K562 (cell line): ENCODE results near the gene CRIM1. TPM values are rescaled to one million over a fixed set of nuclear protein-coding genes. Genes with fewer than 3 reads are reported as not detected.

ENCODE experiments used
- ATAC-seq: fragments of 200-7000 bp; cut with Tn5 transposase; 3 replicates; pipeline ENCODE4 v1.9.1; 2020; ENCODE audit warnings: moderate library complexity
- BruUV-seq: library from RNA; stranded (reverse); fragments of 400-500 nt; replicated peaks from 2 replicates; lab custom pipeline; 2021; lab: Mats Ljungman, UMichigan
- CTCF ChIA-PET: fragments of 300-600 bp; formaldehyde crosslinking; extraction: SDS; loops from one replicate; lab custom pipeline; 2021; ENCODE audit warnings: low intra/inter-chr PET ratio; lab: Yijun Ruan, JAX
- POLR2A ChIA-PET: fragments of 300-600, 350-650 bp; sonication (Branson Sonifier 250); formaldehyde crosslinking; extraction: SDS; loops from one replicate; lab custom pipeline; 2021; ENCODE audit warnings: antibody characterized with exemption, inconsistent platforms; lab: Yijun Ruan, JAX
- DNase-seq, 4 experiments: peaks; one replicate each; pipeline versions ENCODE4 v3.0.0 to v3.0.0-alpha.2; 2011 to 2018; ENCODE audit warnings: low spot score in 3 of 4, mixed read lengths in 3 of 4; ENCODE audit errors: extremely low read depth in 1 of 4
- FAIRE-seq: peaks from 2 replicates; lab custom pipeline; 2011; peaks lifted over from hg19 to GRCh38; lab: Jason Lieb, UNC
- H2AFZ ChIP-seq: 2 replicates; pipeline ENCODE4 v1.6.0; 2011; ENCODE audit warnings: low read depth, low read length, control low read depth, inconsistent platforms
- H3K27ac ChIP-seq: fragments of 200-600 bp; 3 replicates; pipeline ENCODE4 v1.8.0; 2011; ENCODE audit warnings: low read depth, mild to moderate bottlenecking, control low read depth, inconsistent platforms, low read length, moderate library complexity, mixed read lengths; ENCODE audit errors: extremely low read depth
- H3K27me3 ChIP-seq, 2 experiments: fragments of 300-600 bp in 1 of 2; 2 replicates in 1 of 2; 3 replicates in 1 of 2; pipeline versions ENCODE4 v1.6.0 to v1.8.0; 2011; ENCODE audit warnings: inconsistent platforms in 2 of 2, low read length in 2 of 2, mild to moderate bottlenecking in 1 of 2, mixed read lengths in 1 of 2, moderate library complexity in 1 of 2; ENCODE audit not compliant: control insufficient read depth in 2 of 2, insufficient read depth in 2 of 2
- H3K36me3 ChIP-seq: fragments of 300-600 bp; 3 replicates; pipeline ENCODE4 v1.8.0; 2011; ENCODE audit warnings: mild to moderate bottlenecking, low read length, inconsistent platforms; ENCODE audit not compliant: control insufficient read depth, insufficient read depth
- H3K4me1 ChIP-seq, 2 experiments: fragments of 200-600 bp in 1 of 2; replicated peaks in 1 of 2; 2 replicates in 1 of 2; 3 replicates in 1 of 2; pipeline versions ENCODE4 v1.5.1 to v1.8.0; 2011; ENCODE audit warnings: inconsistent platforms in 2 of 2, low read length in 2 of 2, mild to moderate bottlenecking in 1 of 2, mixed read lengths in 1 of 2, moderate library complexity in 1 of 2; ENCODE audit not compliant: control insufficient read depth in 2 of 2, insufficient read depth in 2 of 2
- H3K4me2 ChIP-seq: 2 replicates; pipeline ENCODE4 v1.6.1; 2011; ENCODE audit warnings: low read length, control low read depth, inconsistent platforms, mixed read lengths; ENCODE audit not compliant: insufficient read depth
- H3K4me3 ChIP-seq: fragments of 200-600 bp; sonication (generic), shearing (Covaris generic); 2 replicates; pipeline ENCODE4 v1.5.1; 2016; ENCODE audit warnings: control low read depth, inconsistent platforms
- H3K79me2 ChIP-seq: fragments of 200-600 bp; 3 replicates; pipeline ENCODE4 v1.8.0; 2011; ENCODE audit warnings: low read length, inconsistent platforms; ENCODE audit not compliant: control insufficient read depth, insufficient read depth
- H3K9ac ChIP-seq, 2 experiments: 2 replicates each; pipeline versions ENCODE4 v1.6.0 to v1.6.1; 2011; ENCODE audit warnings: low read depth in 2 of 2, low read length in 2 of 2, control low read depth in 1 of 2, inconsistent platforms in 1 of 2, mild to moderate bottlenecking in 1 of 2, mixed read lengths in 1 of 2; ENCODE audit not compliant: insufficient read depth in 1 of 2
- H3K9me1 ChIP-seq: one replicate; pipeline ENCODE4 v1.6.0; 2011; ENCODE audit warnings: inconsistent platforms, mild to moderate bottlenecking, low read length, moderate library complexity; ENCODE audit not compliant: control insufficient read depth, insufficient read depth
- H3K9me3 ChIP-seq: replicated peaks from 2 replicates; pipeline ENCODE4 v1.5.1; 2011; ENCODE audit warnings: low read depth, low read length, inconsistent platforms; ENCODE audit not compliant: control insufficient read depth, insufficient read depth
- H4K20me1 ChIP-seq: replicated peaks from 2 replicates; pipeline ENCODE4 v1.6.1; 2011; ENCODE audit warnings: low read length, inconsistent platforms, mixed read lengths; ENCODE audit not compliant: control insufficient read depth, insufficient read depth
- BRF1 ChIP-seq: IDR thresholded peaks from 3 replicates; pipeline ENCODE4 v1.6.1; 2011; ENCODE audit warnings: borderline replicate concordance, mild to moderate bottlenecking; ENCODE audit not compliant: insufficient read length; ENCODE audit errors: extremely low read depth
- CBFA2T2 ChIP-seq: fragments of 450-650 bp; conservative IDR thresholded peaks from 2 replicates; pipeline ENCODE4 v1.6.1; 2017; ENCODE audit warnings: mild to moderate bottlenecking
- CBX2 ChIP-seq: fragments of 200-600 bp; sonication (generic); IDR thresholded peaks from one replicate; pipeline ENCODE4 v1.6.1; 2012; ENCODE audit warnings: mild to moderate bottlenecking, low read length, inconsistent platforms; ENCODE audit not compliant: insufficient read depth, poor library complexity, severe bottlenecking
- EGR1 ChIP-seq: fragments of 450-650 bp; conservative IDR thresholded peaks from 2 replicates; pipeline ENCODE4 v1.6.1; 2017; ENCODE audit warnings: mild to moderate bottlenecking
- EHMT2 ChIP-seq: fragments of 450-650 bp; IDR thresholded peaks from 2 replicates; pipeline ENCODE4 v1.6.1; 2018; ENCODE audit warnings: antibody characterized with exemption
- ESRRA ChIP-seq: fragments of 450-650 bp; IDR thresholded peaks from 2 replicates; pipeline ENCODE4 v1.6.1; 2014; ENCODE audit warnings: low read depth, mild to moderate bottlenecking, moderate library complexity, borderline replicate concordance
- NR4A1 ChIP-seq, 2 experiments: fragments of 250-450 bp in 1 of 2; fragments of 450-650 bp in 1 of 2; sonication (Bioruptor Pico) in 1 of 2; IDR thresholded peaks; 2 replicates each; pipeline versions ENCODE4 v1.4.0 to v1.6.1; 2016 to 2020; ENCODE audit warnings: mild to moderate bottlenecking in 2 of 2, missing compliant biosample characterization in 1 of 2, missing genetic modification characterization in 1 of 2, moderate library complexity in 1 of 2
- POLR2H ChIP-seq: IDR thresholded peaks from 2 replicates; pipeline ENCODE4 v1.6.1; 2016; ENCODE audit warnings: missing genetic modification characterization, low read depth, mild to moderate bottlenecking, control low read depth, missing compliant biosample characterization, moderate library complexity
- RHOXF2B ChIP-seq: fragments of 250-450 bp; sonication (Bioruptor Pico); conservative IDR thresholded peaks from 2 replicates; pipeline ENCODE4 v1.5.1; 2021
- SETDB1 ChIP-seq: IDR thresholded peaks from one replicate; pipeline ENCODE4 v1.6.1; 2012; ENCODE audit warnings: low read length, control low read depth, inconsistent platforms
- TAF7 ChIP-seq: fragments of 450-650 bp; IDR thresholded peaks from 2 replicates; pipeline ENCODE4 v1.6.1; 2016; ENCODE audit warnings: missing genetic modification characterization, missing compliant biosample characterization
- TFAM ChIP-seq: fragments of 250-450 bp; sonication (Bioruptor Pico); conservative IDR thresholded peaks from 2 replicates; pipeline ENCODE4 v1.5.0; 2021; ENCODE audit warnings: mild to moderate bottlenecking, moderate library complexity
- ZNF668 ChIP-seq: fragments of 250-450 bp; sonication (Bioruptor Pico); IDR thresholded peaks from 2 replicates; pipeline ENCODE4 v1.8.0; 2022; ENCODE audit warnings: mild to moderate bottlenecking, inconsistent platforms
- WGBS: fragments of 100-300 bp; shearing (Covaris generic); methylation state at CpG from one replicate; pipeline ENCODE4 v1.1.6; 2016; ENCODE audit warnings: low coverage, mixed read lengths; ENCODE audit not compliant: insufficient coverage; ENCODE audit errors: missing lambda C conversion rate; 5-methylcytosine and 5-hydroxymethylcytosine counted together
- in situ Hi-C: fragments of 300-500 bp; cut with MboI; formaldehyde crosslinking; loops from 4 replicates; pipeline ENCODE4 v1.15.0; 2018; ENCODE audit warnings: inconsistent platforms, mixed read lengths
- intact Hi-C: fragments of 100-400 bp; cut with micrococcal nuclease; formaldehyde crosslinking; loops from 2 replicates; pipeline ENCODE4 v1.14.2; 2022
- polyA plus RNA-seq, 8 experiments: library from polyadenylated mRNA; depleted of rRNA in 4 of 8; stranded (reverse) in 5 of 8; unstranded in 3 of 8; fragments of >200 nt; fragmentation: Nextera tagmentation in 2 of 8; fragmentation: Illumina TruSeq in 1 of 8; extraction: Ambion mirVana in 2 of 8; extraction: Trizol in 1 of 8; gene quantifications; 2 replicates each; pipeline versions ENCODE4 v1.2.1 to v1.2.3, GENCODE V29; 2011 to 2014; ENCODE audit warnings: inconsistent platforms in 1 of 8, missing spikeins in 1 of 8
- total RNA-seq, 7 experiments: library from RNA; depleted of rRNA in 6 of 7; stranded (reverse); fragments of >200 nt in 6 of 7; fragmentation: Illumina TruSeq in 2 of 7; extraction: Trizol in 2 of 7; gene quantifications; 2 replicates each; pipeline versions ENCODE4 v1.2.1 to v1.2.3, GENCODE V29; 2011 to 2021; ENCODE audit warnings: low replicate concordance in 1 of 7
- TF ChIP-seq, protein P1 (sequence below), 2 experiments: fragments of 450-650 bp; IDR thresholded peaks; 2 replicates each; pipeline ENCODE4 v1.6.1; 2016
- TF ChIP-seq, protein P2 (sequence below): fragments of 200-800 bp; sonication (Bioruptor generic); IDR thresholded peaks from 2 replicates; pipeline ENCODE4 v1.6.1; 2016; ENCODE audit warnings: missing genetic modification characterization, missing compliant biosample characterization
- TF ChIP-seq, protein P3 (sequence below): sonication (generic); formaldehyde crosslinking; IDR thresholded peaks from 2 replicates; pipeline ENCODE4 v1.5.0; 2020; ENCODE audit warnings: missing genetic modification reagents

The CRIM1 gene
- total and polyA plus RNA-seq, 9 of the 15 experiments (the other 6 are each of a cell fraction or from before 2014, with no cell fraction given) = 0.01 to 0.36 (median 0.06) TPM; not detected in 1

DNA sequence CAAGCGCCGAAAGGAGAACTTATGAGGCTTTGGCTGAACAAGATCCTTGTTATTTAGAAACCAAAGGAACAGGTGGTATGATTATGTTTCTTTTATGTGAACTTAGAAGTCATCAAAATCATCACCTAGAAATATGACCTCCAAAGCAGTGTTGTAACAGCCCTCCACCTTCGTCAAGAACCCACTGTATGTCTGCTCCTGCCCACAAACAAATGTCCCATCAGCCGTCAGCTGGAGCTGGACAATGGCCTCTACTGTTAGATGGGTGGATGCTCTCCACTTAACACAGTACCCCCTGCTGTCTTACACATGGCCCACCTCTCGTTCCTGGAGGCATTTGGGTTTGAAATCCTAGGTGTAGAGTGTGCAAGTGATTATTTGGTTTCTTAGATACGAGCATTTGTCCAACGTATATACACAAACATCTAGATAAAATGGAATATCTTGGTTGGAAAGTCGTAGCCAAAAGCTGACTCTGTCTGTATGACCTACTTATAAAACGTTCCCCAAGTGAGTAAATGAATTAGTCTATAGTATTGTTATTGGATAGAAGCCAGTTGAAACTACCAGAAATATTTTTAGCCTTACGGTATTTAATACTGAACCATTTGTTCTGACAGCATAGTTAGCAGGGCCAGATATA lies 113.0 kb downstream of the CRIM1 start:
- no peak overlapping the region for H3K27ac ChIP-seq
- no peaks in the 10 kb centered on the region for H3K9me3 ChIP-seq
- H2AFZ ChIP-seq = no peak overlapping the region
- H3K9ac ChIP-seq = no peak overlapping the region
- CTCF ChIA-PET = no interaction called here
- no peaks in the 10 kb centered on the region for H3K4me1 ChIP-seq
- H3K9me1 ChIP-seq = no peaks in the 10 kb centered on the region
- ATAC-seq = no peak
- DNase-seq = no peak
- H3K4me2 ChIP-seq = no peak overlapping the region
- H3K4me3 ChIP-seq = no peak overlapping the region
- no peaks in the 10 kb centered on the region for H4K20me1 ChIP-seq
- in situ Hi-C loops = no loop called here
- intact Hi-C loops = no loop called here
- 3% methylated on average over 10 of the region's 10 CpGs for WGBS
- H3K79me2 ChIP-seq = no peaks in the 10 kb centered on the region
- H3K27me3 ChIP-seq = peaks cover 0 to 6% of the 10 kb centered on the region in 2 experiments; a peak in 2 of 5 replicates
- POLR2A ChIA-PET = no interaction called here
- no TSS peak for BruUV-seq
- FAIRE-seq = no peak
- no peaks in the 10 kb centered on the region for H3K36me3 ChIP-seq
- TF ChIP-seq RHOXF2B (CRISPR knock-in tag) = no peak
- no peak for TF ChIP-seq CBX2
- no peak for TF ChIP-seq EHMT2
- TF ChIP-seq POLR2H (tag) = no peak
- no peak for TF ChIP-seq TFAM (CRISPR knock-in tag)
- TF ChIP-seq, protein P1, sequence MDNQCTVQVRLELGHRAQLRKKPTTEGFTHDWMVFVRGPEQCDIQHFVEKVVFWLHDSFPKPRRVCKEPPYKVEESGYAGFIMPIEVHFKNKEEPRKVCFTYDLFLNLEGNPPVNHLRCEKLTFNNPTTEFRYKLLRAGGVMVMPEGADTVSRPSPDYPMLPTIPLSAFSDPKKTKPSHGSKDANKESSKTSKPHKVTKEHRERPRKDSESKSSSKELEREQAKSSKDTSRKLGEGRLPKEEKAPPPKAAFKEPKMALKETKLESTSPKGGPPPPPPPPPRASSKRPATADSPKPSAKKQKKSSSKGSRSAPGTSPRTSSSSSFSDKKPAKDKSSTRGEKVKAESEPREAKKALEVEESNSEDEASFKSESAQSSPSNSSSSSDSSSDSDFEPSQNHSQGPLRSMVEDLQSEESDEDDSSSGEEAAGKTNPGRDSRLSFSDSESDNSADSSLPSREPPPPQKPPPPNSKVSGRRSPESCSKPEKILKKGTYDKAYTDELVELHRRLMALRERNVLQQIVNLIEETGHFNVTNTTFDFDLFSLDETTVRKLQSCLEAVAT (IDR thresholded peaks at IDR 0.05) = no peak
- no peak for TF ChIP-seq CBFA2T2
- no peak for TF ChIP-seq SETDB1
- TF ChIP-seq, protein P2, sequence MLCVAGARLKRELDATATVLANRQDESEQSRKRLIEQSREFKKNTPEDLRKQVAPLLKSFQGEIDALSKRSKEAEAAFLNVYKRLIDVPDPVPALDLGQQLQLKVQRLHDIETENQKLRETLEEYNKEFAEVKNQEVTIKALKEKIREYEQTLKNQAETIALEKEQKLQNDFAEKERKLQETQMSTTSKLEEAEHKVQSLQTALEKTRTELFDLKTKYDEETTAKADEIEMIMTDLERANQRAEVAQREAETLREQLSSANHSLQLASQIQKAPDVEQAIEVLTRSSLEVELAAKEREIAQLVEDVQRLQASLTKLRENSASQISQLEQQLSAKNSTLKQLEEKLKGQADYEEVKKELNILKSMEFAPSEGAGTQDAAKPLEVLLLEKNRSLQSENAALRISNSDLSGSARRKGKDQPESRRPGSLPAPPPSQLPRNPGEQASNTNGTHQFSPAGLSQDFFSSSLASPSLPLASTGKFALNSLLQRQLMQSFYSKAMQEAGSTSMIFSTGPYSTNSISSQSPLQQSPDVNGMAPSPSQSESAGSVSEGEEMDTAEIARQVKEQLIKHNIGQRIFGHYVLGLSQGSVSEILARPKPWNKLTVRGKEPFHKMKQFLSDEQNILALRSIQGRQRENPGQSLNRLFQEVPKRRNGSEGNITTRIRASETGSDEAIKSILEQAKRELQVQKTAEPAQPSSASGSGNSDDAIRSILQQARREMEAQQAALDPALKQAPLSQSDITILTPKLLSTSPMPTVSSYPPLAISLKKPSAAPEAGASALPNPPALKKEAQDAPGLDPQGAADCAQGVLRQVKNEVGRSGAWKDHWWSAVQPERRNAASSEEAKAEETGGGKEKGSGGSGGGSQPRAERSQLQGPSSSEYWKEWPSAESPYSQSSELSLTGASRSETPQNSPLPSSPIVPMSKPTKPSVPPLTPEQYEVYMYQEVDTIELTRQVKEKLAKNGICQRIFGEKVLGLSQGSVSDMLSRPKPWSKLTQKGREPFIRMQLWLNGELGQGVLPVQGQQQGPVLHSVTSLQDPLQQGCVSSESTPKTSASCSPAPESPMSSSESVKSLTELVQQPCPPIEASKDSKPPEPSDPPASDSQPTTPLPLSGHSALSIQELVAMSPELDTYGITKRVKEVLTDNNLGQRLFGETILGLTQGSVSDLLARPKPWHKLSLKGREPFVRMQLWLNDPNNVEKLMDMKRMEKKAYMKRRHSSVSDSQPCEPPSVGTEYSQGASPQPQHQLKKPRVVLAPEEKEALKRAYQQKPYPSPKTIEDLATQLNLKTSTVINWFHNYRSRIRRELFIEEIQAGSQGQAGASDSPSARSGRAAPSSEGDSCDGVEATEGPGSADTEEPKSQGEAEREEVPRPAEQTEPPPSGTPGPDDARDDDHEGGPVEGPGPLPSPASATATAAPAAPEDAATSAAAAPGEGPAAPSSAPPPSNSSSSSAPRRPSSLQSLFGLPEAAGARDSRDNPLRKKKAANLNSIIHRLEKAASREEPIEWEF = no peak
- TF ChIP-seq ESRRA = no peak
- TF ChIP-seq ZNF668 (CRISPR knock-in tag) = no peak
- no peak for TF ChIP-seq NR4A1 (CRISPR knock-in tag; IDR thresholded peaks at IDR 0.05)
- TF ChIP-seq NR4A1 (tag; IDR thresholded peaks at IDR 0.05) = no peak
- no peak for TF ChIP-seq TAF7
- no peak for TF ChIP-seq EGR1
- no peak for TF ChIP-seq BRF1
- TF ChIP-seq, protein P3, sequence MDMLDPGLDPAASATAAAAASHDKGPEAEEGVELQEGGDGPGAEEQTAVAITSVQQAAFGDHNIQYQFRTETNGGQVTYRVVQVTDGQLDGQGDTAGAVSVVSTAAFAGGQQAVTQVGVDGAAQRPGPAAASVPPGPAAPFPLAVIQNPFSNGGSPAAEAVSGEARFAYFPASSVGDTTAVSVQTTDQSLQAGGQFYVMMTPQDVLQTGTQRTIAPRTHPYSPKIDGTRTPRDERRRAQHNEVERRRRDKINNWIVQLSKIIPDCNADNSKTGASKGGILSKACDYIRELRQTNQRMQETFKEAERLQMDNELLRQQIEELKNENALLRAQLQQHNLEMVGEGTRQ (CRISPR knock-in tag) = no peak
